AG09309 (cell line): ENCODE data around the gene DERL3.

Source experiments
- DNase-seq: peaks from one replicate; pipeline ENCODE4 v3.0.0-alpha.2; 2010; ENCODE audit warnings: low read depth
- H3K4me3 ChIP-seq: 2 replicates; pipeline ENCODE4 v1.5.1; 2011; ENCODE audit warnings: mild to moderate bottlenecking, low read depth, low read length, moderate library complexity; ENCODE audit not compliant: control insufficient read depth
- TF ChIP-seq, protein P1 (sequence below): IDR thresholded peaks from 2 replicates; pipeline ENCODE4 v1.5.1; 2011; ENCODE audit warnings: mild to moderate bottlenecking, low read depth, low read length, inconsistent platforms; ENCODE audit not compliant: insufficient read depth, control insufficient read depth; ENCODE audit errors: missing control alignments

DERL3 gene

DNA sequence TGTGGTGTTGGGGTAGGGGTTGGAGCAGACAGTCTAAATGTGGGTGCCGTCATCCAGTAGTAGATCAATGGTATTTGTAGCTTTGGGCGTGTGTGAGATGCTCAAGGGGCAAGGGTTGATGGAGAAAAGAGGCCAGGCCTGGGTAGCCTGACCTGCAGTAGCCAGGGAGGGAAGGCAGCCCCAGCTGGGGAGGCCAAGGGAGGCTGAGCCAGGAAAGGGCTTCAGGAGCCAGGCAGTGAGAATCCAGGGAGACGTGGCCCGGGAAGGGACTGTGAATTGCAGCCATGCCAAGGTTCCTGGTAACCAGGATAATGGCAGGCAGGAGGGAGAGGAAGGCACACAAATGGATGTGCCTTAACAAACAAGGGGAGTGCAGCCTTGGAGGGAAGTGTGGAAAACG is 2.5 kb upstream of the DERL3 start:
- H3K4me3 ChIP-seq: no peak overlapping the region
- TF ChIP-seq, protein P1, sequence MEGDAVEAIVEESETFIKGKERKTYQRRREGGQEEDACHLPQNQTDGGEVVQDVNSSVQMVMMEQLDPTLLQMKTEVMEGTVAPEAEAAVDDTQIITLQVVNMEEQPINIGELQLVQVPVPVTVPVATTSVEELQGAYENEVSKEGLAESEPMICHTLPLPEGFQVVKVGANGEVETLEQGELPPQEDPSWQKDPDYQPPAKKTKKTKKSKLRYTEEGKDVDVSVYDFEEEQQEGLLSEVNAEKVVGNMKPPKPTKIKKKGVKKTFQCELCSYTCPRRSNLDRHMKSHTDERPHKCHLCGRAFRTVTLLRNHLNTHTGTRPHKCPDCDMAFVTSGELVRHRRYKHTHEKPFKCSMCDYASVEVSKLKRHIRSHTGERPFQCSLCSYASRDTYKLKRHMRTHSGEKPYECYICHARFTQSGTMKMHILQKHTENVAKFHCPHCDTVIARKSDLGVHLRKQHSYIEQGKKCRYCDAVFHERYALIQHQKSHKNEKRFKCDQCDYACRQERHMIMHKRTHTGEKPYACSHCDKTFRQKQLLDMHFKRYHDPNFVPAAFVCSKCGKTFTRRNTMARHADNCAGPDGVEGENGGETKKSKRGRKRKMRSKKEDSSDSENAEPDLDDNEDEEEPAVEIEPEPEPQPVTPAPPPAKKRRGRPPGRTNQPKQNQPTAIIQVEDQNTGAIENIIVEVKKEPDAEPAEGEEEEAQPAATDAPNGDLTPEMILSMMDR: no peak
- DNase-seq: no peak

DNA sequence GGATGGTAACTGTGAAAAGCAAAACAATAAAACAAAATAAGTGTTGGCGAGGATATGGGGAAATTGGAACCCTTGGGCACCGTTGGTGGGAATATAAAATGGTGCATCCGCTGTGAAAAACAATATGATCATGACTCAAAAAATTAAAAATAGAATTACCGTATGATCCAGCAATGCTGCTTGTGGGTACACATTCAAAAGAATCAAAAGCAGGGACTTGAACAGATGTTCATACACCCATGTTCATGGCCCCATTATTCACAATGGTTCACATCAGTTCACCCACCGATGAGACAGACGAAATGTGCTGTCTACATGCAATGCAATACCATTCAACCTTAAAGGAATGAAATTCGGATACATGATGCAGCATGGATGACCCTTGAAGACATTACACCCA is 1.2 kb upstream of the DERL3 start:
- DNase-seq: no peak
- TF ChIP-seq, protein P1: no peak
- H3K4me3 ChIP-seq: no peak overlapping the region

DNA sequence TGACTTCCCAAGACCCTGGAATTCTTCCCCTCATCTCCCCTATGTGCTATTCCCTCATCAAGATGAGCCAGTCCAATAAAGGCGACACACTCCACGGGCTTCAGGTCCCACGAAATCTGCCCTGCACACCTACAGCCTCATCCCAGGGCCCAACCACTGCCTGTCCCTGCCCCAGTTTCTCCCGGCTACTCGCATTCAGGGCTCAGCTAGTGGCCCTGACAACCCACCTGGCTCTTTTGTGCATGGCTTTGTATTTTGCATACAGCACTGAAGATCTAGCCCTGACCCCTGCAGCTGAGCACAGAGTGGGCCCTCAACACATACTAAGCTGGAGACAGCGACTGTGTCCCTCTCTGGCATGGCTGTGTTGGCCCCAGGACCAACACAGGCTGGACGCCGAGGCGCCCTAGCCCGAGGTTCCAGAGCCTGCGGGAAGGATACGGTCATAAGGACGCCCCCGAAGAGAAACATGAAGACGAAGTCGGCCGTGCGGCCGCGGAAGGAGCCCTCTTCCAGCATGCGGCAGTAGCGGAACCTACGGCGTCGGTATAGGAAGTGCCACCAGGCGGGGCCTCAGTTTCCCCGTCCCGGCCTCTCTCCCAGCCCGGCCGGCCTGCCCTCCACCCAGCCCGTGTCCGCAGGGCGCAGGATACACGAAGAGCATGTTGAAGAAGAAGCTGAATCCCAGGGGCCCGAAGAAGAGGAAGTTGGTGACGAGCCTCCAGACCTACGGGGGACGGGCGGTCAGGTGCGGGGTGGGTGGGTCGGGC is 710 bp downstream of the DERL3 start:
- H3K4me3 ChIP-seq: no peak overlapping the region
- TF ChIP-seq, protein P1: no peak
- DNase-seq: no peak

DNA sequence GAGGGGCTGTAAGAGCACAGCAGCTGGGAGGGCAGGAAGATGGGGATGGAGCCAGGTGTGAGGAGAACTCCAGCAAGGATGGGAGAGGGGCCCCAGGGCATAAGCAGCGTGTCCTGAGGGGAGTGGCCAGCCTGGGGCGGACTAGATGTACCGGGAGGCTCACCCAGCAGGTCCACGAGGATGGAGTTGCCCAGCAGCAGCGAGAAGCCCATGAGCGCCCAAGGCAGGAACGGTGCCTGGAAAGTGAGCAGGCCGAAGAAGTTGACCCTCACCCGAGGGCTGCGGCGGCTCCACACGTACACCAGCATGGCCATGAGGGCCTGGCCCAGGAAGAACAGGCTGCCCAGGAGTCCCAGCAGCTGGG is 1.3 kb downstream of the DERL3 start:
- H3K4me3 ChIP-seq: no peak overlapping the region
- TF ChIP-seq, protein P1: no peak
- DNase-seq: no peak

DNA sequence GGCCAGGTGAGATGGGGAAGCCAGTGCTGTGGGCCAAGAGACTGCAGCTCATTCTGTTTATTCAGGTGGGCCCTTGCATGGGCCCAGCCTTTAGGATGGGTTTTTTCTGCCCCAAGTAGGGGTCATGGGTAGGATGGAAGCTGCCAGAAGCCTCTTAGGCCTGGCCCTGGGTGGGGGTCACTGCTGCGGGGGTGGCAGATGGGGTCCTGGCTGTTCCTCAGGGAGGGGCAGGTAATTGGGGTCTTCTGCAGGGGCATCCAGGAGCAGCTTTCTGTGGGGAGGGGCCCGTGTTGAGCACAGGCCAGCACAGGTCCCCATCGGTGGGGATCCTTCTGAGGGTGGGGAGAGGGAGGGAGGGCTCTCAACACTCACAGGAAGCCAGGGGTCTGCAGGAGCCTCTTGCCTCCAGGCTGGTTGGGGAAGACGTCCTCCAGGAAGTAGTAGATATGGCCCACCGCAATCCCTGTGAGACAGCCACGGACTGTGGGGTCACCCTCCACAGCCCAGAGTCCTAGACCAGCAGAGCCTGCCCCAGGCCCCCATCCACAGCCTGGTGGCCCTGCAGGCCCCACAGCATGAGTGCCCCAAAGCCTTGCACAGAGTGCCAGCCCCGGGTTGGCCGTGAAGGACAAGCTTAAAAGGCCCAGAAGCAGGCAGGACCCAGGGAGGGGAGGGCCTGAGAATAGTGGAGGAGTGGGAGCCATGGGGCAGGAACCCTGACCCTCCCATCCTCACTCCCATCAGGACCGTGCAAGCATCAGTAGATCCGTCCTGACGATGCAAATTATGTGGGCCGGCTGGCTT is 1.9 kb downstream of the DERL3 start:
- no peak for DNase-seq
- TF ChIP-seq, protein P1: no peak

DNA sequence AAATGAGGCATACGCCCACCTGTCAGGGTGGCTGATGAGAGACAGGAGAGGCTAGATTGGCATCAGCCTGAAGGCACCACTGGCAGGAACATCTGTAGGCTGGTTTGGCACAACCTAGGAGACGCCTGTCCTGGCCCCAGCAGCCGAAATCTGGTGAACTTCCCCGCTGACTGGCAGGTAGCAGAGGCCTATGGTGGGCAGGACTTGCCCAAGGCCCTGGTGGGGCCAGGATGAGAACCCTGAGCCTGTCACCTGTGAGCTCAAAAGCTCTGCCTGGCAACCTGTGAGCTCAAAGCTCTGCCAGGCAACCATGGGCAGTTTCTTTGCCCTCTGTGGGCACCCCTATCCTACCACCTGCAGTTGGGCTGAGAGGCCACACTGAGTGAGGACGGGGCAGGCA is 2.5 kb downstream of the DERL3 start:
- DNase-seq: no peak
- TF ChIP-seq, protein P1: no peak
- H3K4me3 ChIP-seq: no peak overlapping the region

More for the DNA sequence above, 1.9 kb downstream of the DERL3 start:
- H3K4me3 ChIP-seq: no peak overlapping the region
